GM18519 (cell line): Measurements from ENCODE around the gene RUFY3.
"Not testable (repeated sequence)": the region's sequence is repeated elsewhere in the genome, so short reads cannot be mapped to it uniquely, and the experiment has no call there.

Source experiments
- ATAC-seq: cut with Tn5 transposase; IDR thresholded peaks from one replicate; pipeline ENCODE4 v1.9.1; 2021; ENCODE audit warnings: mild to moderate bottlenecking, moderate library complexity; ENCODE audit not compliant: unreplicated experiment, low FRiP score

Gene RUFY3

DNA sequence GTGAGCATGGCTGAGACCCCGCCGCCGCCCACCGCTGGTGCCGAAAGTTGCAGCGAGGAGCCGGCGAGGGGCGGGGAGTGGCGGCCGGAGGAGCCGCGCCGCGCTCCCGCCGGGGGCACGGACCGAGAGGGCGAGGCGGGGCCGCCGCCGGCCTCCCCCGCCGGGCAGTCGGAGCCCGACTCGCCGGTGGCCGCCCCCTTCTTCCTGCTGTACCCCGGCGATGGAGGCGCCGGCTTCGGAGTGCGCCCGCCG, 16.9 kb upstream of the RUFY3 start:
- ATAC-seq, result peak; percentile 20

GRCh38 chr4:70705183-70706043, 16.4 kb upstream of the RUFY3 start:
- ATAC-seq, result peak; percentile 47

DNA sequence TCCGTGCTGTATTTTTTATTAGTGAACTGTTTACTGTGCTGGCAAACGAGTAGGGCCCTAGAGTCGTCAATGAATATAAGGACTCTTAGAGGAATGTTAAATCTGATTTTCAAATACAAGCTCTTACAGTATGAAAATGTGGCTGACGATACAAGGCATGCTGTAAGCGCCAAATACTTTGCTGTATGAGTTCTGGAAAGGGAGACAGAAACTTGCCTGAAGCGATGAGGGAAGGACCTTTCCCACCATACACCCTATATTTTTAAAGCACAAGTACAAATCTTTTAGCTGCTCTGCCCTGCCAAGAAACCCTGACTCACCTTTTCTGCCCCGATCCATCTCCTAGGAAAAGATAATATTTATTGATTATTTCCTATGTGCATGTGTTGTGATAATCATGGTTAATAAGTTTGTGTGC, 15.7 kb upstream of the RUFY3 start:
- ATAC-seq, result no peak

GRCh38 chr4:70706516-70706915, 15.2 kb upstream of the RUFY3 start:
- ATAC-seq, result no peak

GRCh38 chr4:70709611-70710205, 12.1 kb upstream of the RUFY3 start:
- no peak for ATAC-seq

- no peak for ATAC-seq
These were observed 10.2 kb upstream of the RUFY3 start for GRCh38 chr4:70711599-70711998.

DNA sequence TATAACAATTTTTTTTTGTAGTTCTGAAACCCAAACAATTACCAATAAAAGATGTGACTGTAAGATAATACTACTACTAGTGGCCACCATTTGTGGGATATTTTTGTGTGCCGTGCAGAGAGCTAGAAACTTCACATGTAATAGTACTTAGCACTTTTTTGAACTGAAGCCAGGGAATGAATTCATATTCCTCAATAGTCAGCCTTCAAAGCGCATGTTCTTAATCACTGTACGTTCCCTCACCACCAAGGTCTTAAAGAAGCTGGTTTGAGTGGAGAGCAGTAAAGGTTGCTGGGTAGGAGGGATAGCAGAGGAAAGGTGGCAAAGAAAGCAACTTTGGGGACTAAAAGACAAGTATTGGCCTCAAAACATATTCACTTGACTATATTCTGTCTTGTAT, 9.6 kb upstream of the RUFY3 start:
- no peak for ATAC-seq

- no peak for ATAC-seq
These were observed 8.9 kb upstream of the RUFY3 start for GRCh38 chr4:70712604-70713452.

GRCh38 chr4:70713453-70714078, 8.2 kb upstream of the RUFY3 start:
- ATAC-seq, result no peak

DNA sequence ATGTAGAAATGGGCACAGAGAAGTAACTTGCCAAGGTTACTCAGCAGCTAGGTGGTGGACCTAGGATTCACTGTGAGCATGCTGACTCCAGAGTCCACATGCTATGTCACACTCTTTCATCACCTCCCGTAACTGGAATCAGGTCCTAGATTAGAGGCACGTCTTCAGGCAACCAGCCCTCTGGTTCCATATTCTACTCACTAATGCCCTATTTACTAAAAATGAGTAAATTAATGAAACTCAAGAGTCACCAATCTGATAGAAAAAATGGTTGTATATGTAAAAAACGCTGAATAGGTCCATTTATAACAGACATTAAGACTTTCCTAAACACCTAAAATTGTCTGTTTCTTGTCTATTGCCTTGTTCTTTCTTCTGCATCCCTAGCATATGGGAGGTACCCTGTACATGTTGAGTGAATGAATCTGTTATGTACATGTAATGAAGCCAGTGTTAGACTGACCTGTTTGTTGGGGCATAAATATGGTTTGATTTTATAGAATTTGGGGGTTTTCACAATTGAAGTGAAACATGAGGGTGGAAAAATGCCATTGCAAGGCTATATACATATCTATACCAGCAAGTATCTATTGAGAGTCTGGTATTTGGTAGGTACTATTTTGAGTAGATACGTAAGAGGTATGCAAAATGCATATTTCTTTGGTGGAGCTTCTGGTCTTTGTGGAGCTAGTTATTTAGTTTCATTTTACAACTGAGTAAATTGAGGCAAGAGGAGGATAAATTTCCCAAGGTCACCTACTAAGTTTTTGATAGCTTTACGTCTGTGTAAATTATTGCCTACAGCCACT, 7.5 kb upstream of the RUFY3 start:
- ATAC-seq, result peak; percentile 54

GRCh38 chr4:70715097-70715496, 6.7 kb upstream of the RUFY3 start:
- ATAC-seq, result no peak

- no peak for ATAC-seq
These were observed 2.8 kb upstream of the RUFY3 start for GRCh38 chr4:70718811-70719604.

DNA sequence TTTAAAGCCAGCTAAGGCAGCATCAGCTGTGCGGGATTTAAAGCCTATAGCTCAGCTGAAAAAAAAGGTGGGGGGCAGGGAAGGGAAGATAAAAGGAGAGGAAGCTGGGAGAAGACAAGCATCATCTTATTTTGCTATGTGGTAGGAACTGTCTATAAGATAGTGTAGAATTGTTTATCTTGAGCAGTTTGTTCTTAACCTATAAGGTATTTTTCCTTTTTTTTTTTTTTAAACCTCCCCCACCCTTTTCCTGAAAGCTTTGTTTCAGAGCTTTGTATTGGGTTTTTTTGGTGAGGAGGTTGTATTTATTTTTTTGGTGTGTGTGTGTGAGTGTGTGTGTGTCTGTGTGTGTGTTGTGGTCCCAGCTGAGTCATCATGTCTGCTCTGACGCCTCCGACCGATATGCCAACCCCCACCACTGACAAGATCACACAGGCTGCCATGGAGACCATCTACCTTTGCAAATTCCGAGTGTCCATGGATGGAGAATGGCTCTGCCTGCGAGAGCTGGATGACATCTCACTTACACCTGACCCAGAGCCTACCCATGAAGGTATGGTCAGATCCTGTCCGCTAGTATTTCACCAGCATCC, 531 bp downstream of the RUFY3 start:
- no peak for ATAC-seq

- ATAC-seq, result no peak
These were observed 2.7 kb downstream of the RUFY3 start for GRCh38 chr4:70724463-70724862.

- no peak for ATAC-seq
These were observed 3.9 kb downstream of the RUFY3 start for GRCh38 chr4:70725633-70726032.

DNA sequence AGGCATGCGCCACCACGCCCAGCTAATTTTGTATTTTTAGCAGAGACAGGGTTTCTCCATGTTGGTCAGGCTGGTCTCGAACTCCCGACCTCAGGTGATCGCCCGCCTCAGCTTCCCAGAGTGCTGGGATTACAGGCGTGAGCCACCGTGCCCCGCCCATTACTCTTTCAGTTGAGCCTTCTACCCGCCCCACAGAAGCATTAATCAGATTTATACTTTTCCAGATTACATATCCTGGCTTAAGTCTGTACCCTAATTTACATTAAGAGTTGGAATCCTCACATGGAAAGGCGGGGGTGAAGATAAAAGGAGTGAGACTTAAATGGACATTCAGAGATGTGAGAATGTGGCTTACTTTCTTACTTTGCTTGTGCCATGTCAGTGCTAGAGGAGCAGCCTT, 4.8 kb downstream of the RUFY3 start:
- not testable (repeated sequence) for ATAC-seq

DNA sequence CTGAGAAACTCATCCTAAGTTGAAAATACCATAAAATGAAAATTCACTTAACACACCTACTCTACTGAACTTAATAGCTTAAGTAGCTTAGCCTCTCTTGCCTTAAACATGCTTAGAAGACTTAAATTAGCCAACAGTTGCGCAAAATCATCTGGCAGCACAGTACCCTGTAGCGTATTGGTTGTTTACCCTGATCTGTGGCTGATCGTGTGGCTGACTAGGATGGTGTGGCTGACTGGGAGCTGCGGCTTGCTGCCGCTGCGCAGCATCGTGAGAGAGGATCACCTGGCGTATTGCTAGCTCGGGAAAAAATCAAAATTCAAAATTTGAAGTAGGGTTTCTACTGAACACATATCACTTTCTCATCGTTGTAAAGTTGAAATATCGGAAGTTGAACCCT, 6.3 kb downstream of the RUFY3 start:
- ATAC-seq, result no peak

- not testable (repeated sequence) for ATAC-seq
These were observed 11.1 kb downstream of the RUFY3 start for GRCh38 chr4:70732878-70733277.
